ENCODE data around the gene SPINK8.

SPINK8 gene

GRCh38 chr3:48301800-48302166 is 31.7 kb downstream of the SPINK8 start:
- H3K27me3 ChIP-seq (ENCODE audit: insufficient read depth, low read length) = no peaks in the 10 kb centered on the region
- H3K4me3 ChIP-seq (ENCODE audit: low read depth, low read length, poor library complexity, severe bottlenecking) = peak overlapping the region; percentile 75
- peaks cover 37% of the 10 kb centered on the region for H3K4me1 ChIP-seq (ENCODE audit: insufficient read depth, low read length, severe bottlenecking)
- peak overlapping the region; percentile 55 for H3K27ac ChIP-seq (ENCODE audit: low read depth, low read length, poor library complexity, severe bottlenecking)
- peak overlapping the region; percentile 88 for H3K9ac ChIP-seq (ENCODE audit: low read length)
- TF ChIP-seq, protein P1, sequence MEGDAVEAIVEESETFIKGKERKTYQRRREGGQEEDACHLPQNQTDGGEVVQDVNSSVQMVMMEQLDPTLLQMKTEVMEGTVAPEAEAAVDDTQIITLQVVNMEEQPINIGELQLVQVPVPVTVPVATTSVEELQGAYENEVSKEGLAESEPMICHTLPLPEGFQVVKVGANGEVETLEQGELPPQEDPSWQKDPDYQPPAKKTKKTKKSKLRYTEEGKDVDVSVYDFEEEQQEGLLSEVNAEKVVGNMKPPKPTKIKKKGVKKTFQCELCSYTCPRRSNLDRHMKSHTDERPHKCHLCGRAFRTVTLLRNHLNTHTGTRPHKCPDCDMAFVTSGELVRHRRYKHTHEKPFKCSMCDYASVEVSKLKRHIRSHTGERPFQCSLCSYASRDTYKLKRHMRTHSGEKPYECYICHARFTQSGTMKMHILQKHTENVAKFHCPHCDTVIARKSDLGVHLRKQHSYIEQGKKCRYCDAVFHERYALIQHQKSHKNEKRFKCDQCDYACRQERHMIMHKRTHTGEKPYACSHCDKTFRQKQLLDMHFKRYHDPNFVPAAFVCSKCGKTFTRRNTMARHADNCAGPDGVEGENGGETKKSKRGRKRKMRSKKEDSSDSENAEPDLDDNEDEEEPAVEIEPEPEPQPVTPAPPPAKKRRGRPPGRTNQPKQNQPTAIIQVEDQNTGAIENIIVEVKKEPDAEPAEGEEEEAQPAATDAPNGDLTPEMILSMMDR (IDR thresholded peaks at IDR 0.05; ENCODE audit: low read length) = no peak
- TF ChIP-seq EZH2 (IDR thresholded peaks at IDR 0.05; ENCODE audit: borderline replicate concordance, low read length) = no peak
- no peak overlapping the region for H2AFZ ChIP-seq (ENCODE audit: low read length)
- H3K4me2 ChIP-seq (ENCODE audit: low read length) = peak overlapping the region; percentile 92
- peaks cover 18% of the 10 kb centered on the region for H3K36me3 ChIP-seq (ENCODE audit: insufficient read depth, low read length)
- no peaks in the 10 kb centered on the region for H3K9me3 ChIP-seq (ENCODE audit: low read length)
- H3K9me2 ChIP-seq (ENCODE audit: low read depth, low read length) = no peaks in the 10 kb centered on the region
- no peaks in the 10 kb centered on the region for H4K20me1 ChIP-seq (ENCODE audit: insufficient read depth, low read length)
- no peaks in the 10 kb centered on the region for H3F3A ChIP-seq (ENCODE audit: insufficient read depth, low read length)
- H3K79me2 ChIP-seq (ENCODE audit: insufficient read depth, low read length) = no peaks in the 10 kb centered on the region

- Histone ChIP-seq H2AFZ (ENCODE audit: low read length) (no peak within 1 kb of the TSS), H4K20me1 (ENCODE audit: insufficient read depth, low read length) (no peaks in the 10 kb centered on the region), H3K9me2 (ENCODE audit: low read depth, low read length) (no peaks in the 10 kb centered on the region), H3K4me3 (ENCODE audit: low read depth, low read length, poor library complexity, severe bottlenecking) (peak within 1 kb of the TSS; percentile 75), H3K36me3 (ENCODE audit: insufficient read depth, low read length) (peaks cover 24% of the 10 kb centered on the region), H3F3A (ENCODE audit: insufficient read depth, low read length) (no peaks in the 10 kb centered on the region), H3K27me3 (ENCODE audit: insufficient read depth, low read length) (no peaks in the 10 kb centered on the region), H3K27ac (ENCODE audit: low read depth, low read length, poor library complexity, severe bottlenecking) (peak within 1 kb of the TSS; percentile 55), H3K4me2 (ENCODE audit: low read length) (peak within 1 kb of the TSS; percentile 92), H3K4me1 (ENCODE audit: insufficient read depth, low read length, severe bottlenecking) (peaks cover 32% of the 10 kb centered on the region), H3K9me3 (ENCODE audit: low read length) (no peaks in the 10 kb centered on the region), H3K9ac (ENCODE audit: low read length) (peak within 1 kb of the TSS; percentile 88), H3K79me2 (ENCODE audit: insufficient read depth, low read length) (no peaks in the 10 kb centered on the region)
- TF ChIP-seq EZH2 (IDR thresholded peaks at IDR 0.05; ENCODE audit: borderline replicate concordance, low read length) = no peak
Observed at GRCh38 chr3:48301020-48301799, 32.3 kb downstream of the SPINK8 start, which contains the start of gene NME6. TSS of gene NME6 (minus strand) at chr3:48301367.

- Histone ChIP-seq H3K4me3 (ENCODE audit: low read depth, low read length, poor library complexity, severe bottlenecking) (peak overlapping the region; percentile 75), H3K9me3 (ENCODE audit: low read length) (no peaks in the 10 kb centered on the region), H3K4me1 (ENCODE audit: insufficient read depth, low read length, severe bottlenecking) (peaks cover 26% of the 10 kb centered on the region), H3K79me2 (ENCODE audit: insufficient read depth, low read length) (no peaks in the 10 kb centered on the region), H2AFZ (ENCODE audit: low read length) (no peak overlapping the region), H3K4me2 (ENCODE audit: low read length) (peak overlapping the region; percentile 92), H3K9ac (ENCODE audit: low read length) (peak overlapping the region; percentile 88), H3F3A (ENCODE audit: insufficient read depth, low read length) (no peaks in the 10 kb centered on the region), H3K36me3 (ENCODE audit: insufficient read depth, low read length) (peaks cover 33% of the 10 kb centered on the region), H3K27ac (ENCODE audit: low read depth, low read length, poor library complexity, severe bottlenecking) (peak overlapping the region; percentile 55), H4K20me1 (ENCODE audit: insufficient read depth, low read length) (no peaks in the 10 kb centered on the region), H3K27me3 (ENCODE audit: insufficient read depth, low read length) (no peaks in the 10 kb centered on the region), H3K9me2 (ENCODE audit: low read depth, low read length) (no peaks in the 10 kb centered on the region)
- TF ChIP-seq, protein P1 (IDR thresholded peaks at IDR 0.05; ENCODE audit: low read length) = no peak
- no peak for TF ChIP-seq EZH2 (IDR thresholded peaks at IDR 0.05; ENCODE audit: borderline replicate concordance, low read length)
Observed at GRCh38 chr3:48299746-48300712, 33.4 kb downstream of the SPINK8 start.

Measured in OCI-LY1 (cell line).